Endothelial cell of hepatic sinusoid (primary cell): Measurements from ENCODE around the gene LRRC57.

Source experiments
- in situ Hi-C: cut with HindIII; loops from 2 replicates; pipeline ENCODE4 v1.10.0; 2017; ENCODE audit warnings: low sequenced_read_pairs

Gene LRRC57

DNA sequence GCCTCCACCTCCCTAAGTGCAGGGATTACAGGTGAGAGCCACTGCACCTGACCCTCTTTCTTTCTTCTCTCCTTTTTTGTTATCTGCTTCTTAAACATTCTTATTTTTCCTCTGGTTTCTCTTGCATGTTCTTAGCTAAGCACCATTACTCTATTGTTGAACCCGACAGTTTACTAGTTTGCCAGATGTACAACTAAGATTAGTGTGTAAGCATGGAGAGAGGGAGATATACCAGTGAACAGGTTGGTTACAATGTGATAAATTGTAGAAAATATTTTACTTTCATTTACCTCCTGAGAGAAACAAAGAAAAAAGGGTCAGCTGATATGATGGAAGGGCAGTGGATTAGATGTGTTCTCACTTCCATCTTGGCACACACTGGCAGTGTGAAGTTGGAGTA lies 5.0 kb upstream of the LRRC57 start:
- in situ Hi-C loops, result no loop called here

DNA sequence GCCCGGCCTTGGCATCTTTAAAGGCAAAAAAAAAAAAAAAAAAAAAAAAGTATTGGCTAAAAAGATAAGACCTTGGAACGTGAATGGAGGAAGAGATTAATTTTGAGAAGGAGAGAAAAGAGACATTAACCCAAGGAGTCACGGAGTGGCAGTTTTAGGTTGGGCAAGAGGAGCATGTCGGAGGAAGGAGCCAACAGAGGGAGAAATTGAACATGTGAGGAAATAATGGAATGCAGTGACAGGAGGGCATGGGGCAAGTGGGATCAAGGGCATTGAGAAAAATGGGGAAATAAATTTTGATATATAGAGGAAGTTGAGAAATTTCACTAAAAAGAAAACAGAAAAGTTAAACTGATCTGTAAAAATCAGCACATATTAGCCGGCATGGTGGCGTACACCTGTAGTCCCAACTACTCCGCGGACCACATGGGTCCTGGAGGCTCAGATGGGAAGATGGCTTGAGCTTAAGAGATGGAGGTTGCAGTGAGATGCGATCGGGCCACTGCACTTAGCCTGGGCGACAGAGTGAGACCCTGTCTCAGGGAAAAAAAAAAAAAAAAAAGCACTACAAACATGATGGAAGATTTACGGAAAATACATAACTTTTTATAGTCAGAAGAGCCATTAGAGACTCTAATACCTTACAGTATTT lies 1.3 kb upstream of the LRRC57 start:
- in situ Hi-C loops, result no loop called here

DNA sequence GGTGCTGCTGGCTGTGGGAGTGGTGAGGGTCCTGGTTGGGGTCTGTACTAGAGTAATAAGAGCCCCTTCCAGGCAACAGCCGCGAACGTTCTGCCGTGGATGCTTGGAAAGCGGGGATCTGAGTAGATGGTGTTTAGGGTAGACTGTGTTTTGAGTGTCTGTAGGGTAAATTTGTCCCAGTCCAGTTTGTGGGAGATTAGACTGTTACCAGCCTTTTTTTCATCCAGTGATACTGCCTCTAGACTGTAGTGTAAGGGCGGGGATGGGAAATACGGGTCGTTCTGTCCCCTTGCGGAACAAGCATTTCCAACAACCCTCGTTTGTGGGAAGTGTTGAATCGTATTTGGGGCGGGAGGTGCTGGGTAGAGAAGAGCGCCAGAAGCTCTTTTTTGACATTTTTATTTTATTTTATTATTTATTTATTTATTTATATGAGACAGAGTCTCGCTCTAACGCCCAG lies 469 bp upstream of the LRRC57 start:
- in situ Hi-C loops, result no loop called here

DNA sequence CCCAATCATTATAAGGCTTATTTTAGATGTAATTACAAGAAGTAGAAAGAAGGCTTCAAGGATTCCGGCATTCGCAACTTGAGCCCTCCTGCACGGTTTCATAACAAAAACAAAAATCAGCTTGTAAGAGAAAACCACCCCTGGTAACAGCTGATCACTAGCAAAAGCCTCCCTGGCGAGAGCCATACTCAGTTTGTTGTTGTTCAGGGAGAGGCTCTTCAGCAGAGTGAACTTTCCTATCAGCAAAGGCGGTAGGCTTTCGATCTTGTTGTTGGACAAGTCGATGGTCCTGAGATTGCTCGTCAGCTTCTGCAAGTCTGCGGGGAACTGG lies 710 bp downstream of the LRRC57 start:
- in situ Hi-C loops, result no loop called here

DNA sequence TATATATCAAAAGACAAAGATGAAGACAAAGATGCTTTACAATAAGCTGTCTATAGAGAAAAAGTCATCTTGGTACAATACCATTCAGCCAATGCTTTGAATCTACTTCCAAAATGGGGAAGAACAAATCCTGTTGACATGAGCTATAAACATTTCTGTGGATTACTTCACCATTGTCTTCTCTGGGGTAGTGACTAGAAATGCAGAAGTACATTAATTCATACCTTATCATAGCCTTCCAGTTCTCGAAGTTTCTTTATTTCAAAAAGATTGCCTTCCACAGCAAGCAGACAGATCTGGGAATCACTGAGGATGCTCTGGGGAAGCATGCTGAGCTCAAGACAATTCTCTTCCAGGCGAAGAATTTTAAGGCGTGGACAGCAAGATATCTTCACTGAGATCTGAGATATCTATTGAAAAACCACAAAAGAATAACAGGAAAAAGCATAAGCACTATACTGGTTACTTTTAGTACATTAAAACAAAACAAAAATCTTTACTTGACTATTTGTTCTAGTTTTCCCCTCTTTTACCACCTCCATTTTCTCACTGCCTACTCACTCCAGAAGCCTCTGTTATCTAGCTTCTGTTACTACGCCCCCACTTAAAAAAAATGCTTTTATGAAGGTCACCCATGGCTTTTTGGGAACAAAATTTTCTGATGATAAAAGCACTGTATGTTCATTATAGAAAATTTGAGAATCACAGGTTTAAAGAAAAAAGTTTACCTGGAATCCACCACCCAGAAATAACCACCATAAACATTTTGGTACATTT lies 3.6 kb downstream of the LRRC57 start:
- in situ Hi-C loops, result no loop called here

DNA sequence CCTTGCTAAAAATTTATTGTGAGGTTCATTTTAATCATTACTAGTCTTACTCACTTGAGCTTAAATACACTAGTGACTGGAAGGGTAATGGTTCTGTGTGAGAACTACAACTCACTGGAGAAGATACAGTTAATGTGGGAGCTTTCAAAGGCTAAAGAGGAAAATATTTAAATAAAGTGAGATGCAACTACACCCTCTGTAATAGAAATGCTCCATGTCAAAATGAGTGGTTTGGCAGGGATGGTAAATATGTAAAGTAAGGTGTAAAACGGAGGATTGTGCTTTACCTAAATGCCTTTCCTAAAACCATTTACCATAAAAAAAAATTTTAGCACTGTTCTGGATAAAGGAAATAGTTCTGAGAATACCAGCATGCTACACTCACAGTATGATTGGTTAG lies 15.3 kb downstream of the LRRC57 start:
- in situ Hi-C loops, result no loop called here

DNA sequence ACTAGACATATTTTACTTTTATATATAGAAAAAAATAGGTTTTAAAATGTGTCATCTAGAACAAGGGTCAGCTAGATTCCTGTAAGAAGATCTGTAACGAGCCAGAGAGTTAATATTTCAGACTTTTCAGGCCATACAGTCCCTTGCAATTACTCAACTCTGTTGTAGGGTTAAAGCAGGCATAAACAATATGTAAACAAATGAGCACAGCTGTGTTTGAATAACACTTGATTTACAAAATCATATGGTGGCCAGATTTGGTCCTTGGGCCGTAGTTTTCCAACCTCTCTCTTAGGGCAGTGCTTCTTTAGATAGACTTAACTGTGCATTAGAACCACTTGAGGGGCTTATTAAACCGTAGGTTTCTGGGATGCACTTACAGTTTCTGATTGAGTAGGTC lies 19.6 kb downstream of the LRRC57 start:
- in situ Hi-C loops, result no loop called here

DNA sequence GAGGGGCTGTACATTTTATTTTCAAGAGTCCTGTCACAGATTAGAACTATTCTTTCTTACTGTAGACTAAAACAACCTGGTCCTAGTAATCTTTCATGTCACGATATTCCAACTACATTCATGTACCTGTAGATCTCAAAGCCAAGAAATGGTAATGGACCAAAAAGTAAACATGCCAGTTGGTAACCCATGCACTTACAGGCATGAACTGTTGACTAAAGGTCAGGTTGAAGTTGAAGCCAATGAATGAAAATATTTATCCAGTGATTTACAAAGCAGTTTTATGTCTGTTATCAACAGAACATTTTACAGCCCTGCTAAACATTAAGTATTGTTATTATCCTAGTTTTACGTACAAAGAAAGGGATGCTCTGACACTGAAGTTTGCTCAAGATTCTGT lies 25.3 kb downstream of the LRRC57 start:
- in situ Hi-C loops, result no loop called here

DNA sequence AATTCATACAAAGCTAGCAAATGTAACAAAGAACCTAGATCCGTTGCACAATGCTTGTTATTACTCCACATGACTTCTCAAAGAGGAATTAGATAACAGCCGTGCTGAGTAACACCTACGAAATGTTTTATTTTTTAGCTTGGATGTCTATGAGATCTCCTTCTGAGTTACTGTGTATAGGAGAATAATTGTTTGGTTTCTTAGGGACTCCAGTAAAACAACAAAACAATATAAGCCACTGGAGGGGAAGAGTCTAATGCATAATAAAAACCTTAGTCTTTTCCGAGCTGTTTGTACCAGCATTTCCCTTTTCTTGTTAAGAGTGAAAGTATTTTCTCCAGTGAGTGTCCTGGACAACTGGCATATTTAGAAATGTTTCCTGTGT lies 37.6 kb downstream of the LRRC57 start:
- in situ Hi-C loops, result no loop called here

DNA sequence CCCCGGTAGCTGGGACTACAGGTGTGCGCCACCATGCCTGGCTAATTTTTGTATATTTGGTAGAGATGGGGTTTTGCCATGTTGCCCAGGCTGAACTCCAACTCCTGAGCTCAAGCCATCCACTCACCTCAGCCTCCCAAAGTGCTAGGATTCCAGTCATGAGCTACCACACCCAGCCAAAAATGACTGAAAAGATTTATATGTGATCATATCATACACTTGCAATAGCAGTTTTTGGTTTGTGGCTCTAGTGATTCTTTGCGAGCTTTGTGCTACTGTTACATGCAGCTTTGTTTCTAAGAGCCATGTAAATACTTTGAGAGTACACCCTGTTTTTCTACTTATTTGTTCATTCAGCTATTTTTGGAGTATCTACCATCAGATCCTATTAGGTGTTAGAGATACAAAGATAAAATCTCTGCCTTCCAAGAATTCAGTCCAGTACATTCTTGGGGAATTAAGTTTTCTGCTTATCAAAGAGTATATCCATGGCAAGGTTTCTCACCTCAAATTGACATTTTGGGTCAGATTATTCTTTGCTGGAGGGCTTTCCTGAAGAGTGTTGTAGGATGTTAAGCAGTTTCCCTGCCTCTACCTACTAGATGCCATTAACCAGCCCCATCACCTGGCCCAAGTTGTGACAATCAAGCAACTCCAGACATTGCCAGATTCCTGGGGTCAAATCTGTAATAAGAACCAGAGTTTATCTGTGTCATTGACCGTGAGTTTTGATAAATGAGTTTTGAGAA lies 38.2 kb downstream of the LRRC57 start:
- in situ Hi-C loops, result no loop called here

DNA sequence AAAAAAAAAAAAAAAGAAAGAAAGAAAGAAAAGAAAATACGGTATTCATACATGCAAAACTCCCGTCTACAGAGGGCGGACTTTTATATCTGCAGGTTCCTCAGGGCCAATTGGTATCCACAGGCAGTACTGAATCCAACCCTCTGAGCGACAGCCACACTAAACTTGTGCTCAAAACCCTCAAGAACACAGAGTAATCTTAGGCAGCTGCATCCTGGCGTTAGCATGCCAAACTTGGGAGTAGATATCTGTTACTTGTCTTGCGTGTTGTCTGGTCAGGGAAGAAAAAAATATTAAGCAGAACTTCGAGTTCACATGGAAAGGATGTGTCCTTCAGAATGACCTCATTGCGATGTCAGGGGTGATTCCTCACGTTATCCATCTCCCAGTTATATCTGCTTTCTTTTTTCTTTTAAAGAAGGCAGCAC lies 40.3 kb downstream of the LRRC57 start:
- in situ Hi-C loops, result no loop called here

DNA sequence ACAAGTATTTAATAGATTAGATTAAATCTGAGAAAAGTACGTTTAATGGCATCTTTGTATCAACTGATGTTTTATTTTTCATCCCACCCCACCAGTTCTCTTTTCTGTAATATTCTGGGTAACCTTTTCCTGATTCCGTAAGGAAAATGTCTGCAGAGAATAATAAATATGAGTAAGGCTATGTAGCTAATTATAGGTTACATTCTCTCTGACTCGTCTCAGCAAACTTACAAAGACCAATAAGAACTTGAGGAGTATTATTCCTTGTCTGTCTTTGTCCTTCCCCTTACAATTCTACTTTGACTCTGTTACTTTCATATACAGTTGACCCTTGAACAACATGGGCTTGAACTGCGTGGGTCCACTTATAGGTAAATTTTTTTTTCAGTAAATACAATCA lies 41.1 kb downstream of the LRRC57 start:
- in situ Hi-C loops, result no loop called here

DNA sequence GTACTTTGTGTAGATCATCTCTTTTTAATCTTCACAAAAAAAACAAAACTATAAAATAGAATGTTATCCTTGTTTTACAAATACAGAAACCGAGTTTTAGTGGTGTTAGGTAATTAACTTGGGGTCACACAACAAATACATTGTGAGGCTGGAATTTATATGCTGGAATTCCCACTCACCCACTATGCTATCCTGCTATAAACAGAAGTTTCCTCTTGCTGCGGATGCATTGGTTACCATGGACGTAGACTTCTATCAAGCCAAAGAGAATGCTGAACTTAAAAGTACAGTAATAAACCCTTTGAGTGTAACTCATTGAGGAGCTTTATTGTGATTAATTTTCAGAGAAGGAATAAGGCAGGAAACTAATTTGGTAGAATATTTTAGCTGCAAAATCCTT lies 44.0 kb downstream of the LRRC57 start:
- in situ Hi-C loops, result no loop called here

DNA sequence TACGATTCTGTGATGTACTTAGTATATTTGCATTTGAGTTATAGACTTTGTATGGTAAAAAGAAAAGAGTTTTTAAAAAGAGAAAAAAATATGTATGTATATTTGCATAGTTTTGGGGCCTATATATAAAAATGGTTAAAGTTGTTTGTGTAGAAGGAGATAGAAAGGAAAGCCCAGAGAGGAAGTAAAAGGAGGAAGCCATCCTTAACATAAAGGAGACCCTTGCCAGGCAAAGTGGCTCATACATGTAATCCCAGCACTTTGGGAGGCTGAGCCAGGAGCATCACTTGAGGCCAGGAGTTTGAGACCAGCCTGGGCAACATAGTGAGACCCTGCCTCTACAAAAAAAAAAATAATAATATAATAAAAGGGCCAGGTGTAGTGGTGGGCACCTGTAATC lies 44.8 kb downstream of the LRRC57 start:
- in situ Hi-C loops, result no loop called here

DNA sequence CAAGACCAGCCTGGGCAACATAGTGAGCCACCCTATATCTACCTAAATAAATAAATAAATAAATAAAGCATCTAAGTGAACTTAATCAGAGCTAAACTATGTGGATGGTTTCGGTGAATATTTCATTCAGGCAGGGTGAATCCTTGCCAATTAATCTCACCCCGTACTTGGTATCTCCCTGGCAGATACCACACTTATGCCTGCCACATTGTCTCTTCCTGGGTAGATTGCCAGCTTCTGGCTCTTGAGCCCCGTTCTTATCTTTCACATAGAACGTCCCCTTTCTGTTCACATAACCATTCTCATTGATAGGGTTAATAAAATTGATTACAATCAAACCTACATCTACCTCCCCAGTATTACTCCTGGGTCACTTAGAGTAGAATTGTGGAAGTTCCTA lies 46.1 kb downstream of the LRRC57 start:
- in situ Hi-C loops, result no loop called here

DNA sequence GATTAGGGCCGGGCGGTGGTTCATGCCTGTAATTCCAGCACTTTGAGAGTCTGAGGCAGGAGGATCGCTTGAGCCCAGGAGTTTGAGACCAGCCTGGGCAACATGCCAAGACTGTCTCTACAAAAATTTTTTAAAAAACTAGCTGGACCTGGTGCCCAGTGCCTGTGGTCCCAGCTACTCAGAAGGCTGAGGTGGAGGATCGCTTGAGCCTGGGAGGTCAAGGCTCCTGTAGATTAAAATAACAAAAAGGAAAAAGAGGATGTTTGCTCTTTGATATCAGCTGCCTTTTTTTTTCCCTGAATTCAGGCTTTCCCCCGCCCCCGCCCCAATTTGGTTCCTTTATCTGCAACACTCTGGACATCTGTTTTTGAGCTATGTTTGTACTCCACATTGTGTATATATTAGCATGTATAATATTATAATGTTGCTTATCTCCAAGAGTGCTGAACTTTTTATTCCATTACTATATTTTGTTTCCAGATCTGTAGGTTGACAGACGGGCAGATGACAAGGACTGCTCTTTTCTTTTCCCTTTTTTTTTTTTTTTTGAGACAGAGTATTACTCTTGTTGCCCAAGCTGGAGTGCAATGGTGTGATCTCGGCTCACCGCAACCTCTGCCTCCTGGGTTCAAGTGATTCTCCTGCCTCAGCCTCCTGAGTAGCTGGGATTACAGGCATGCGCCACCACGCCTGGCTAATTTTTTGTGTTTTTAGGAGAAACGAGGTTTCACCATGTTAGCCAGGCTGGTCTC lies 48.6 kb downstream of the LRRC57 start:
- in situ Hi-C loops, result loop anchor here (5.0 kb wide), 1 partner anchor 87 kb away; no protein-coding TSS in a partner anchor

DNA sequence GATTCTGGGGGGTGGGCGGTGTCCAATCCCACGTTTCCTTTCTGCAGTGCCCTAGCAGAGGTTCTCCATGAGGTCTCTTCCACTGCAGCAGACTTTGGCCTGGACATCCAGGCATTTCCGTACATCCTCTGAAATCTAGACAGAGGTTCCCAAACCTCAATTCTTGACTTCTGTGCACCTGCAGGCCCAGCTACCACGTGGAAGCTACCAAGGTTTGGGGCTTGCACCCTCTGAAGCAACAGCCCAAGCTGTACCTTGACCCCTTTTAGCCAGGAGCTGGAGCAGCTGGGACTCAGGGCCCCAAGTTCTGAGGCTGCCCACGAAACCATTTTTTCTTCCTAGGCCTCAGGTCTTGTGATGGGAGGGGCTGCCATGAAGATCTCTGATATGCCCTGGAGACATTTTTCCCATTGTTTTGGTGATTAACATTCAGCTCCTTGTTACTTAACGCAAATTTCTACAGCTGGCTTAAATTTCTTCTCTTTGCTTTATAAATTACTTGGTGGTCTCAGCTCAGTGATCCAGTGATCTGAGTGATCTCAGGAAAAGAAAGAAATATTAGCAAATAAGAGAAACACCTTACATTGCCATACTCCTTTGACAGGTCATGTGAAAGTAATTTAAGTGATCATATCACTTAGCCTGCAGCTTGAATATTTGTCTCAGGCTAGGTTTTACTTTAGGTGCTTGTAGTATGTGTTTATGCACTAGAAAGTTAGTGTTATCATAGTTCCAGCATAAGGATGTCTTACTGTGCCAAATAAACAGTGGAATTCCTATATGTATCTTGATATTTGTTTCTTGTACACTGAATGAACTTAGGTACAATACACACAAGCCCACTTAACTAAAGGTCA lies 50.2 kb downstream of the LRRC57 start:
- in situ Hi-C loops, result loop anchor here (5.0 kb wide), 1 partner anchor 89 kb away; no protein-coding TSS in a partner anchor

DNA sequence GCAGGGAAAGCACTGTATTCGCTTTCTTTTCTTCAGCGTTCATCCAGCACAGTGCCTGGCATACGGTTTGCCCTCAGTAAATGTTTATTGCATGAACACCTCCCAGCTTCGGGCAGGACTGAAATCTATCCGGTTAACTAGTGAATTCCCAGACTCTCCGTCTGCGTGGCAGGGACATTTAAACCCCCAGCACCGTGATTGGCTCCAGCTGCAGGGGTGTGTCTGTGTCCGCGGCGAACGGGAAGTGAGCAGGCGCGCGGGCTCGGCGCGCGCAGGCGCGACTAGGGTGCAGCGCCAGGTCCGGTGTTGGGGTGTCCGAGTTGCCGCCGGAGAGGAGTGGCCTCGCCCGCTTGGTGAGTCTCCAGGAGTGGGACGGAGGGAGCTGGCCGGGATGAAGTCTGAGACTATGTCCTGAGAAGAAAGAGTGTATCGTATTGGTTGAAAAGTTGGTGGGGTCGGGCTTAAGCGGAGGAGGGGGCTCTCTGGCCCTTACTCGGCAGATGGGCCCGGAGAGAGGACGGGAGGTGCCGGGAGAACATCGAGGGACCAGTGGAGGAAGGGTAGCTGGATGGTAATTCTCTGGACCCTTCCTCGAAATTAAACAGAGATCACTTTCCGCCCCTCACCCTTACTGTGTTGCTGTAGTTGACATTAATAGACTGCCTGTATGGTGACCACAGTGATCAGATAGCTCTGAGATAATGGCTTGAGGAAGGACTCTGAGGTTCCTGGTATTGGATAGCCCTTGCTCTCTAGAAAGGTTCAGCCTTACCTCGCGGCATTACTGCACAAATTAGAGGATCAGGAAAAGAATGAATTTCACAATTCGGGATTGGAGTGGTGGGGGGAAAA lies 53.0 kb downstream of the LRRC57 start, which contains the start of gene SNAP23:
Gene SNAP23, plus strand, starts transcription at position 274 of the 852 bp plus-strand sequence. CDS start 16,213 bp downstream, outside the sequence.
- in situ Hi-C loops, result loop anchor here (5.0 kb wide), 1 partner anchor 92 kb away; no protein-coding TSS in a partner anchor

DNA sequence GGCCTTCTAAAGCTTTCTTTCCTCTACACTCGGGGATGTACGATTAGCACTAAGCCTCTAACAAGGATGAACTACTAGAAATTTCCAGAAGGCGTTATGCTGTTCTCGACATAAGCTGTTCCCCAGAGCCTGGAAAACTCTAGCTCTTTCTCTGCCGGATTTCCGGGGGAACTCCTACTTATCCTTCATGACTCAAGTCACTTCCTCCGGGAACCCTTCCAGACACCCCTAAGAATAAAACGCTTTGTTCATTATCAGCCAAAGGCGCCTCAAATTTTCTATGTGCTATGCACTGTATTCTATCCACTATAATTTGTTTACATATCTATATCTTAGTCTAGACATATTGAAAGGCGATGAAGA lies 53.6 kb downstream of the LRRC57 start:
- in situ Hi-C loops, result loop anchor here (5.0 kb wide), 1 partner anchor 92 kb away; no protein-coding TSS in a partner anchor
